SU-DHL-6 (cell line): ENCODE data around the gene TBC1D22A.

ENCODE experiments used
- CTCF ChIP-seq: fragments of 200-600 bp; sonication (generic); IDR thresholded peaks from one replicate; pipeline ENCODE4 v1.5.1; 2017; ENCODE audit warnings: antibody characterized with exemption, mild to moderate bottlenecking, low read length, moderate library complexity; ENCODE audit not compliant: insufficient read depth, poor library complexity, severe bottlenecking
- EZH2phosphoT487 ChIP-seq: fragments of 200-600 bp; sonication (generic), shearing (Covaris generic); conservative IDR thresholded peaks from 2 replicates; pipeline ENCODE4 v1.6.1; 2018; ENCODE audit warnings: mild to moderate bottlenecking, antibody characterized with exemption, low read length, moderate library complexity, mixed read lengths

- TF ChIP-seq CTCF (no peak), EZH2phosphoT487 (no peak)
Measured at GRCh38 chr22:47000888-47001287, 238.4 kb downstream of the TBC1D22A start.
